Right lobe of liver (tissue), 6 donors: ENCODE data around the gene LSM12. TPM values are rescaled to one million over a fixed set of nuclear protein-coding genes. Genes with fewer than 3 reads are reported as not detected.
"Not testable (repeated sequence)": the region's sequence is repeated elsewhere in the genome, so short reads cannot be mapped to it uniquely, and the experiment has no call there.

Experiments
- ATAC-seq, 4 donors: fragments of 200-7000 bp; cut with Tn5 transposase; one replicate each; pipeline ENCODE4 v1.9.1; 2020; ENCODE audit warnings: mild to moderate bottlenecking in 4 of 4, moderate library complexity in 4 of 4
- DNase-seq, 3 donors: peaks; one replicate each; pipeline ENCODE4 v3.0.0-alpha.2; 2020
- H3K27ac ChIP-seq, 3 donors: fragments of 200-600 bp; one replicate each; pipeline ENCODE4 v1.8.0; 2022
- H3K27me3 ChIP-seq, 2 donors: fragments of 200-600 bp; one replicate each; pipeline ENCODE4 v1.8.0; 2022
- H3K36me3 ChIP-seq, 4 donors: fragments of 200-600 bp; sonication (generic) in 1 of 4; one replicate each; pipeline versions ENCODE4 v1.5.1 to v1.8.0; 2017 to 2022; ENCODE audit warnings: control low read depth in 1 of 4
- H3K4me1 ChIP-seq, 4 donors: fragments of 200-600 bp; sonication (generic) in 1 of 4; one replicate each; pipeline versions ENCODE4 v1.5.1 to v1.8.0; 2017 to 2022; ENCODE audit warnings: control low read depth in 1 of 4
- H3K4me3 ChIP-seq, 3 donors: fragments of 200-600 bp; one replicate each; pipeline ENCODE4 v1.8.0; 2022
- H3K9me3 ChIP-seq, 4 donors: fragments of 200-600 bp; sonication (generic) in 1 of 4; one replicate each; pipeline versions ENCODE4 v1.5.1 to v1.8.0; 2017 to 2022; ENCODE audit warnings: control low read depth in 1 of 4
- POLR2A ChIP-seq: fragments of 450-650 bp; IDR thresholded peaks from one replicate; pipeline ENCODE4 v1.6.1; 2017; ENCODE audit warnings: antibody characterized with exemption, mild to moderate bottlenecking
- WGBS: methylation state at CpG from one replicate; pipeline ENCODE4 v1.1.6; 2018; ENCODE audit warnings: low coverage, low lambda C conversion rate; ENCODE audit not compliant: insufficient coverage; ENCODE audit errors: missing lambda C conversion rate; 5-methylcytosine and 5-hydroxymethylcytosine counted together
- intact Hi-C, 2 donors: fragments of 100-400 bp; cut with DNase I; formaldehyde crosslinking; loops; one replicate each; pipeline versions ENCODE4 v1.11.2 to v1.14.1; 2022
- total RNA-seq, 6 experiments: library from RNA; depleted of rRNA in 2 of 6; stranded (reverse); fragments of >200 nt in 2 of 6; fragmentation: NEBNext Ultra II Directional in 3 of 6; extraction: Animal tissue kit (Norgen Biotek cat#: 25700) in 3 of 6; gene quantifications; one replicate each; pipeline versions ENCODE4 v1.1.0 to v1.2.4, GENCODE V29; 2016 to 2023
- TF ChIP-seq, protein P1 (sequence below), 4 donors: fragments of 200-600 bp in 3 of 4; fragments of 450-650 bp in 1 of 4; IDR thresholded peaks; one replicate each; pipeline versions ENCODE4 v1.5.1 to v1.8.0; 2016 to 2022; ENCODE audit warnings: antibody characterized with exemption in 4 of 4, mild to moderate bottlenecking in 2 of 4
- donor health status: DM: no; HTN: yes; CAD: no.
- donor health status: DM: no; HTN: no; CAD: no.
- donor health status: DM: no; HTN: no; CAD: no.
- donor health status: DM: no; HTN: yes; CAD: no.
- donor health status: DM: no; HTN: yes; CAD: no.

LSM12 gene
- total RNA-seq, 6 experiments from 2014 or later, result 24.2 to 30.6 (median 29.4) TPM

DNA sequence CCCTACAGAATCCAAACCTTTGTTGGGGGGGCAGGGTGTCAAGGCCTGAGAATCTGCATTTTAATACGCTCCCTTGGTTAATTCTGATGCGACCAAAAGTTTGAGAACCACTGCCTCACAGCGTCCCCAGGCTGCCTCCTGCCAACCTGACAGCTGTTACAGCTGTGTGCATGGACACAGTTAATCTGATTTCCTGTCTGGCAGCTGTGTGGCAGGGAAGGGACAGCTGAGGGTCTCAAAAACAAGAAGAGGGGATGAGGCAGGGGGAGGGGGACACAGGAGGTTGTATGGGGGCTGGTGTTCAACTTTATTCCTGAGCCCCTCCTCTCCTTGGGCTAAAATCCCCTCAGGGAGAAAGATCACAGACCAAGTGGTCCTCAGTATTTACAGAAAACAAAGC is 39.5 kb upstream of the LSM12 start:
- intact Hi-C loops, result no loop called here
- H3K27ac ChIP-seq, result no peak overlapping the region
- peaks cover 2 to 42% (median 26%) of the 10 kb centered on the region in 4 donors for H3K4me1 ChIP-seq
- no peaks in the 10 kb centered on the region for H3K27me3 ChIP-seq
- no CpG with 5 or more reads among the region's 3 CpGs for WGBS
- ATAC-seq, result no peak
- no peak for DNase-seq
- no peaks in the 10 kb centered on the region for H3K9me3 ChIP-seq
- no peak for TF ChIP-seq POLR2A
- TF ChIP-seq, protein P1, sequence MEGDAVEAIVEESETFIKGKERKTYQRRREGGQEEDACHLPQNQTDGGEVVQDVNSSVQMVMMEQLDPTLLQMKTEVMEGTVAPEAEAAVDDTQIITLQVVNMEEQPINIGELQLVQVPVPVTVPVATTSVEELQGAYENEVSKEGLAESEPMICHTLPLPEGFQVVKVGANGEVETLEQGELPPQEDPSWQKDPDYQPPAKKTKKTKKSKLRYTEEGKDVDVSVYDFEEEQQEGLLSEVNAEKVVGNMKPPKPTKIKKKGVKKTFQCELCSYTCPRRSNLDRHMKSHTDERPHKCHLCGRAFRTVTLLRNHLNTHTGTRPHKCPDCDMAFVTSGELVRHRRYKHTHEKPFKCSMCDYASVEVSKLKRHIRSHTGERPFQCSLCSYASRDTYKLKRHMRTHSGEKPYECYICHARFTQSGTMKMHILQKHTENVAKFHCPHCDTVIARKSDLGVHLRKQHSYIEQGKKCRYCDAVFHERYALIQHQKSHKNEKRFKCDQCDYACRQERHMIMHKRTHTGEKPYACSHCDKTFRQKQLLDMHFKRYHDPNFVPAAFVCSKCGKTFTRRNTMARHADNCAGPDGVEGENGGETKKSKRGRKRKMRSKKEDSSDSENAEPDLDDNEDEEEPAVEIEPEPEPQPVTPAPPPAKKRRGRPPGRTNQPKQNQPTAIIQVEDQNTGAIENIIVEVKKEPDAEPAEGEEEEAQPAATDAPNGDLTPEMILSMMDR (IDR thresholded peaks at IDR 0.05), result no peak
- H3K36me3 ChIP-seq, result no peaks in the 10 kb centered on the region
- no peak overlapping the region for H3K4me3 ChIP-seq

- H3K4me3 ChIP-seq, result no peak overlapping the region
- H3K27ac ChIP-seq, result no peak overlapping the region
- no peaks in the 10 kb centered on the region for H3K36me3 ChIP-seq
- no peak for ATAC-seq
- intact Hi-C loops, result no loop called here
- TF ChIP-seq POLR2A, result no peak
- TF ChIP-seq, protein P1 (IDR thresholded peaks at IDR 0.05), result no peak
- no peaks in the 10 kb centered on the region for H3K9me3 ChIP-seq
- no peaks in the 10 kb centered on the region for H3K27me3 ChIP-seq
- no CpG with 5 or more reads among the region's 3 CpGs for WGBS
- DNase-seq, result no peak
- peaks cover 2 to 37% (median 26%) of the 10 kb centered on the region in 4 donors for H3K4me1 ChIP-seq
Measured at GRCh38 chr17:44105483-44105882, 39.0 kb upstream of the LSM12 start.

DNA sequence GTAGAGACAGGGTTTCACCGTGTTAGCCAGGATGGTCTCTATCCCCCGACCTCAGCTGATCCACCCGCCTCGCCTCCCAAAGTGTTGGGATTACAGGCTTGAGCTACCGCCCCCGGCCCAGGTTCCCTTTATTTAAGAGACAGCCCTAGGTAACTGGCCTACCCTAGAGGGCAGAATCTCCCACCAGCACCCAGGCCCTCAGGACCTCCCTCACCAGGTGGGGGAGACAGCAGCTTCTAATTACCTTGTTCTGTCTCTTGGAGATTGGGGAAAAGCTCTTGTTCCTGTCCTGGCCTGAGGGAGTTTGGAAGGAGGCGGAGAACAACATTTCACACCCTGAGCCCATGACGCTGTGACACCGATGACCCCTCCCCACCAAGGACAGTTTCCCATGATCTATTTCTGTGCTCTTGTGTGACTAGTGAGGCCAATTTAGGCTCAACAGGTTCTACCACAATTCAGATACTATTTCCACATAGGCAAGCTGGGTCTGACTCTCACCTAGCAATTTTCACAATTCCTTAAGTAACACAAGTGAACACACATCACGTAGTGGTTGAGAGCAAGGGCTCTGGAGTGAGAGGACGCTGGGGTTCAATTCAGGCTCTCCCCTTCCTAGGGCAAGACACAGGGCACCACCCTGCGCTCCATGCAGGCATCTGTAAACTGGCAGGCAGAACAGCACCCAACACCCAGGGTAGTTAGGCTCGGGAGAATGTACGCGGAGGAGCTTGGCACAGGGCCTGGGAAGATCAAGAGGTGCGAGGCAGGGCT is 36.6 kb upstream of the LSM12 start:
- Histone ChIP-seq H3K4me1 (peaks cover 0 to 27% (median 15%) of the 10 kb centered on the region in 4 donors), H3K27ac (no peak overlapping the region)

DNA sequence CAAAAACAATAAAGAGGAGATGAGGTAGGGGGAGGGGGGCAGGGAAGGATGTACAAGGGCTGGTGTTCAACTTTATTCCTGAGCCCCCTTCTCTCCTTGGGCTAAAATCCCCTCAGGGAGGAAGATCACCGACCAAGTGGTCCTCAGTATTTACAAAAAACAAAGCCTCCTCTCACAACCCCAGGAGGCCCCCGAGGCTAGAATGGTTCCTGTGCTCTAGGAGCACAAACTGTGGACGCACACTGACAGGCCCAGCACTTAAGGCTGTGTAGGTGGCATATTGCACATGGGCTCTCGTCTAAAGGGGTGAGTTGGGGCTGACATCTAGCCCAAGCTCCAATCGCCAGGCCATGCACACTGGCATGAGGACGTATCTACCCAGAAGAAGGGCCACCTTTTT is 35.4 kb upstream of the LSM12 start:
- peaks cover 0 to 26% (median 16%) of the 10 kb centered on the region in 4 donors for H3K4me1 ChIP-seq
- intact Hi-C loops, H3K4me3 ChIP-seq, ATAC-seq, DNase-seq, H3K9me3 ChIP-seq, H3K36me3 ChIP-seq, H3K27me3 ChIP-seq, H3K27ac ChIP-seq: not testable (repeated sequence)
- 17% methylated on average over 1 of the region's 6 CpGs for WGBS

More for the DNA sequence above, 36.6 kb upstream of the LSM12 start:
- no peaks in the 10 kb centered on the region for H3K9me3 ChIP-seq
- no peaks in the 10 kb centered on the region for H3K27me3 ChIP-seq
- no peaks in the 10 kb centered on the region for H3K36me3 ChIP-seq
- no peak overlapping the region for H3K4me3 ChIP-seq
- TF ChIP-seq, protein P1 (IDR thresholded peaks at IDR 0.05), result no peak
- no peak for TF ChIP-seq POLR2A
- 94% methylated on average over 3 of the region's 16 CpGs for WGBS
- DNase-seq, result no peak
- no peak for ATAC-seq
- intact Hi-C loops, result no loop called here
